IPS-18a (cell line): Measurements from ENCODE around the gene TNFSF11.

Experiments used
- H3K27ac ChIP-seq: one replicate; pipeline ENCODE4 v1.5.1; 2013; ENCODE audit warnings: low read length
- H3K27me3 ChIP-seq: one replicate; pipeline ENCODE4 v1.6.1; 2013; ENCODE audit warnings: mild to moderate bottlenecking, low read length; ENCODE audit not compliant: control insufficient read depth, insufficient read depth
- H3K36me3 ChIP-seq: one replicate; pipeline ENCODE4 v1.6.1; 2013; ENCODE audit warnings: low read depth, low read length; ENCODE audit not compliant: control insufficient read depth
- H3K4me1 ChIP-seq: one replicate; pipeline ENCODE4 v1.6.1; 2013; ENCODE audit warnings: low read depth, low read length; ENCODE audit not compliant: control insufficient read depth
- H3K4me3 ChIP-seq: one replicate; pipeline ENCODE4 v1.5.1; 2013; ENCODE audit warnings: low read length
- H3K9ac ChIP-seq: one replicate; pipeline ENCODE4 v1.6.1; 2013; ENCODE audit warnings: mild to moderate bottlenecking, low read length, moderate library complexity
- H3K9me3 ChIP-seq: one replicate; pipeline ENCODE4 v1.6.1; 2013; ENCODE audit warnings: low read depth, low read length; ENCODE audit not compliant: control insufficient read depth

Gene TNFSF11

GRCh38 chr13:42574011-42574410 is at the start of gene TNFSF11:
TSS of gene TNFSF11 (plus strand) at chr13:42574152. CDS start at chr13:42574304, 152 bp downstream.
- Histone ChIP-seq H3K4me1 (peaks cover 31% of the 10 kb centered on the region), H3K27me3 (peaks cover 26% of the 10 kb centered on the region), H3K36me3 (no peaks in the 10 kb centered on the region), H3K9ac (peak within 1 kb of the TSS; percentile 61), H3K27ac (no peak within 1 kb of the TSS), H3K9me3 (peaks cover 8% of the 10 kb centered on the region), H3K4me3 (peak within 1 kb of the TSS; percentile 72)

- Histone ChIP-seq H3K36me3 (no peaks in the 10 kb centered on the region), H3K4me3 (no peak overlapping the region), H3K4me1 (no peaks in the 10 kb centered on the region), H3K27ac (no peak overlapping the region), H3K9ac (no peak overlapping the region), H3K9me3 (no peaks in the 10 kb centered on the region), H3K27me3 (no peaks in the 10 kb centered on the region)
These were observed 49.4 kb upstream of the TNFSF11 start for GRCh38 chr13:42524487-42525034.

- no peaks in the 10 kb centered on the region for H3K36me3 ChIP-seq
- no peaks in the 10 kb centered on the region for H3K9me3 ChIP-seq
- H3K4me3 ChIP-seq = no peak overlapping the region
- H3K27me3 ChIP-seq = no peaks in the 10 kb centered on the region
- H3K27ac ChIP-seq = no peak overlapping the region
- H3K4me1 ChIP-seq = no peaks in the 10 kb centered on the region
- H3K9ac ChIP-seq = no peak overlapping the region
These were observed 48.9 kb upstream of the TNFSF11 start for GRCh38 chr13:42525035-42525504.

- Histone ChIP-seq H3K9me3 (no peaks in the 10 kb centered on the region), H3K4me3 (no peak overlapping the region), H3K9ac (no peak overlapping the region), H3K4me1 (no peaks in the 10 kb centered on the region), H3K27ac (no peak overlapping the region), H3K36me3 (no peaks in the 10 kb centered on the region), H3K27me3 (no peaks in the 10 kb centered on the region)
These were observed 47.7 kb upstream of the TNFSF11 start for GRCh38 chr13:42526276-42526675.

GRCh38 chr13:42526804-42527203 is 47.1 kb upstream of the TNFSF11 start:
- no peaks in the 10 kb centered on the region for H3K9me3 ChIP-seq
- H3K27me3 ChIP-seq = no peaks in the 10 kb centered on the region
- H3K4me1 ChIP-seq = no peaks in the 10 kb centered on the region
- no peak overlapping the region for H3K27ac ChIP-seq
- no peak overlapping the region for H3K9ac ChIP-seq
- H3K4me3 ChIP-seq = no peak overlapping the region
- no peaks in the 10 kb centered on the region for H3K36me3 ChIP-seq

- H3K27me3 ChIP-seq = no peaks in the 10 kb centered on the region
- no peak overlapping the region for H3K4me3 ChIP-seq
- H3K9me3 ChIP-seq = no peaks in the 10 kb centered on the region
- peaks cover 4% of the 10 kb centered on the region for H3K4me1 ChIP-seq
- H3K27ac ChIP-seq = no peak overlapping the region
- no peaks in the 10 kb centered on the region for H3K36me3 ChIP-seq
- H3K9ac ChIP-seq = no peak overlapping the region
These were observed 41.2 kb upstream of the TNFSF11 start for GRCh38 chr13:42532561-42533335.

GRCh38 chr13:42533336-42533591 is 40.7 kb upstream of the TNFSF11 start:
- Histone ChIP-seq H3K9ac (no peak overlapping the region), H3K27me3 (no peaks in the 10 kb centered on the region), H3K4me1 (peaks cover 4% of the 10 kb centered on the region), H3K27ac (no peak overlapping the region), H3K4me3 (no peak overlapping the region), H3K36me3 (no peaks in the 10 kb centered on the region), H3K9me3 (no peaks in the 10 kb centered on the region)

GRCh38 chr13:42534785-42535184 is 39.2 kb upstream of the TNFSF11 start:
- H3K4me3 ChIP-seq = no peak overlapping the region
- no peaks in the 10 kb centered on the region for H3K27me3 ChIP-seq
- H3K27ac ChIP-seq = no peak overlapping the region
- H3K9me3 ChIP-seq = no peaks in the 10 kb centered on the region
- H3K36me3 ChIP-seq = no peaks in the 10 kb centered on the region
- peaks cover 9% of the 10 kb centered on the region for H3K4me1 ChIP-seq
- no peak overlapping the region for H3K9ac ChIP-seq

GRCh38 chr13:42538996-42539395 is 35.0 kb upstream of the TNFSF11 start:
- no peak overlapping the region for H3K4me3 ChIP-seq
- no peaks in the 10 kb centered on the region for H3K27me3 ChIP-seq

GRCh38 chr13:42539670-42540069 is 34.3 kb upstream of the TNFSF11 start:
- Histone ChIP-seq H3K27me3 (no peaks in the 10 kb centered on the region), H3K36me3 (no peaks in the 10 kb centered on the region), H3K9me3 (no peaks in the 10 kb centered on the region), H3K4me1 (peaks cover 14% of the 10 kb centered on the region), H3K9ac (no peak overlapping the region), H3K27ac (no peak overlapping the region), H3K4me3 (no peak overlapping the region)

More at GRCh38 chr13:42538996-42539395, 35.0 kb upstream of the TNFSF11 start:
- H3K27ac ChIP-seq = no peak overlapping the region
- H3K36me3 ChIP-seq = no peaks in the 10 kb centered on the region
- no peak overlapping the region for H3K9ac ChIP-seq
- peaks cover 14% of the 10 kb centered on the region for H3K4me1 ChIP-seq
- H3K9me3 ChIP-seq = no peaks in the 10 kb centered on the region

- Histone ChIP-seq H3K4me1 (peaks cover 22% of the 10 kb centered on the region), H3K27ac (no peak overlapping the region), H3K27me3 (no peaks in the 10 kb centered on the region), H3K9me3 (no peaks in the 10 kb centered on the region), H3K9ac (no peak overlapping the region), H3K4me3 (no peak overlapping the region), H3K36me3 (no peaks in the 10 kb centered on the region)
These were observed 30.6 kb upstream of the TNFSF11 start for GRCh38 chr13:42543215-42543797.
